ENCODE measurements around the gene CDH13.

- TF ChIP-seq CTCF (IDR thresholded peaks at IDR 0.05; ENCODE audit: low read depth, low read length, poor library complexity, severe bottlenecking) (no peak), EZH2phosphoT487 (IDR thresholded peaks at IDR 0.05; ENCODE audit: borderline replicate concordance, low read length) (no peak)
Observed at GRCh38 chr16:83510906-83511305, 884.1 kb downstream of the CDH13 start.

Data from DOHH2 (cell line).